Panc1 (cell line): ENCODE results near the gene KDM4F. TPM values are rescaled to one million over a fixed set of nuclear protein-coding genes. Genes with fewer than 3 reads are reported as not detected.
A peak's percentile ranks its signal among the peaks of the same experiment; 100 is the strongest.

Source experiments
- ATAC-seq: fragments of 200-7000 bp; cut with Tn5 transposase; 2 replicates; pipeline ENCODE4 v1.9.1; 2020; ENCODE audit warnings: mild to moderate bottlenecking, moderate library complexity
- BruUV-seq: library from RNA; stranded (reverse); fragments of 400-500 nt; replicated peaks from 2 replicates; lab custom pipeline; 2021; lab: Mats Ljungman, UMichigan
- CTCF ChIA-PET: fragments of 300-600 bp; sonication (Branson Sonifier 250); formaldehyde crosslinking; loops from one replicate; lab custom pipeline; 2022; ENCODE audit warnings: antibody characterized with exemption; lab: Charles Lee
- POLR2A ChIA-PET: fragments of 300-600 bp; sonication (Branson Sonifier 250); formaldehyde crosslinking; loops from one replicate; lab custom pipeline; 2022; ENCODE audit warnings: antibody characterized with exemption; lab: Charles Lee
- DNase-seq: peaks from one replicate; pipeline ENCODE4 v3.0.0-alpha.2; 2010; ENCODE audit warnings: low read depth, low spot score
- H3K27ac ChIP-seq: 2 replicates; pipeline ENCODE4 v1.5.1; 2011; ENCODE audit warnings: mild to moderate bottlenecking, low read length, inconsistent platforms
- H3K27me3 ChIP-seq: fragments of 200-500 bp; sonication (Bioruptor generic); 2 replicates; pipeline ENCODE4 v1.6.0; 2014; ENCODE audit warnings: low read length, inconsistent platforms; ENCODE audit not compliant: control insufficient read depth, insufficient read depth
- H3K36me3 ChIP-seq: fragments of 200-500 bp; sonication (Bioruptor generic); 2 replicates; pipeline ENCODE4 v1.5.1; 2014; ENCODE audit warnings: inconsistent platforms, mild to moderate bottlenecking, low read length, moderate library complexity; ENCODE audit not compliant: control insufficient read depth, insufficient read depth
- H3K4me1 ChIP-seq: 2 replicates; pipeline ENCODE4 v1.5.1; 2011; ENCODE audit warnings: inconsistent platforms, mild to moderate bottlenecking, low read length, moderate library complexity; ENCODE audit not compliant: control insufficient read depth, insufficient read depth
- H3K4me3 ChIP-seq, 2 experiments: 2 replicates each; pipeline ENCODE4 v1.5.1; 2011 to 2012; ENCODE audit warnings: low read depth in 2 of 2, low read length in 2 of 2, mild to moderate bottlenecking in 2 of 2, inconsistent platforms in 1 of 2, moderate library complexity in 1 of 2
- H3K9me3 ChIP-seq: fragments of 200-500 bp; sonication (Bioruptor generic); 2 replicates; pipeline ENCODE4 v1.5.1; 2014; ENCODE audit warnings: low read depth, mild to moderate bottlenecking, inconsistent platforms, low read length, moderate library complexity; ENCODE audit not compliant: control insufficient read depth, insufficient read depth
- POLR2AphosphoS5 ChIP-seq: IDR thresholded peaks from 2 replicates; pipeline ENCODE4 v1.6.1; 2012; ENCODE audit warnings: mild to moderate bottlenecking, low read depth, low read length, moderate library complexity
- SIN3A ChIP-seq: IDR thresholded peaks from 2 replicates; pipeline ENCODE4 v1.6.1; 2012; ENCODE audit warnings: low read depth, mild to moderate bottlenecking, low read length, moderate library complexity, borderline replicate concordance; ENCODE audit not compliant: insufficient read depth
- TCF7L2 ChIP-seq: IDR thresholded peaks from 2 replicates; pipeline ENCODE4 v1.6.1; 2011; ENCODE audit warnings: mild to moderate bottlenecking, low read depth, low read length, inconsistent platforms
- in situ Hi-C: cut with HindIII; loops from 2 replicates; pipeline ENCODE4 v1.10.0; 2016; ENCODE audit warnings: low sequenced_read_pairs, low pct_unique_long_range_greater_than_20kb
- intact Hi-C: fragments of 100-400 bp; cut with micrococcal nuclease; formaldehyde crosslinking; loops from one replicate; pipeline ENCODE4 v1.10.0; 2022; ENCODE audit not compliant: unreplicated experiment
- total RNA-seq: library from RNA; stranded (reverse); gene quantifications from one replicate; pipeline ENCODE4 v1.2.1, GENCODE V29; 2021; ENCODE audit not compliant: unreplicated experiment
- TF ChIP-seq, protein P1 (sequence below), 2 experiments: IDR thresholded peaks; 2 replicates each; pipeline ENCODE4 v1.6.1; 2011 to 2012; ENCODE audit warnings: low read depth in 2 of 2, control low read depth in 1 of 2, low read length in 1 of 2, mild to moderate bottlenecking in 1 of 2, moderate library complexity in 1 of 2; ENCODE audit not compliant: insufficient read depth in 1 of 2
- TF ChIP-seq, protein P2 (sequence below): fragments of 450-650 bp; IDR thresholded peaks from 2 replicates; pipeline ENCODE4 v1.5.1; 2017; ENCODE audit warnings: mild to moderate bottlenecking

KDM4F gene
- total RNA-seq, 1 experiment from 2014 or later = not detected

DNA sequence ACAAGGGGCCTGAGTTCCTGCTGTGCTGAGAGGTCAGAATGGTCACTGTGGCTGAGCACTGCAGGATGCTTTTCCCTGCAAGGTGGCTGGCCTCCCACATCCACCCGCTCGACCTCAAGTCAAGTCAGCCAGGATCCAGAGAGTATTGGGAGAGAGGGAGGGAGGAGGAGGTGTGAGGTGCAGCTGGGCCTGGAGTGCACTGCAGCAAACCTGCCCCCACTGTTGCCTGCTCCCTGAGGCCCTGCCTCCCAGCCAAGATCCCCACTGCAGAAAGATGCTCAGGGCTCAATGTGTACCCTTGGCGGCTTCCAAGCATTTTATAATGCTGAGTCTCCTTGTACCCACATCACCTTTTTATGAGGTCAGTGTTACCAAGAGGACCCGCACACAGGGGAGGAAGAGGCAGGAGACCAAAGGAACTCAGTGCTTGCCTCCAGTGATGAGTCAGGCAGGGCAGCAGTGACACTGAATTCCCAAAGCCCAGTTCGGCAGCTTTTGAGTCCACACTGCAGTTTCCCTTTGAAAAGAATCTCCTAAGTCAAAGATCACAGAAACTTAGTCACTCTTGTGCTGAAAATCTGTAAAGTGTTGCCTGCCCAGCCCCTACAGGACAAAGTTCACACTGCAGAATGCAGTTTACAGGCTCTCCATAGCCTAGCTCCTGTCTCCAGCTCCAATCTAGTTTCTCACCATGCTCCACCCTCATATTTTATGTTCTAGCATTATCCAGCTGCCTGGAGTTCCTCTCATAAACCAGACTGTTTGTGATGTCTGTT is 43.5 kb downstream of the KDM4F start:
- intact Hi-C loops (no loop called here), in situ Hi-C loops (no loop called here)
- ChIA-PET POLR2A (interaction anchor here (0.5 to 0.6 kb wide), 2 partner anchors 9 to 976 kb away, joined by 9 to 13 read pairs; no protein-coding TSS in a partner anchor), CTCF (interaction anchor here (1.0 kb wide), 1 partner anchor 10 kb away, joined by 5 read pairs; no protein-coding TSS in a partner anchor)
- BruUV-seq = no TSS peak
- Histone ChIP-seq H3K4me1 (peaks cover 22% of the 10 kb centered on the region), H3K27ac (no peak overlapping the region), H3K4me3 (no peak overlapping the region), H3K36me3 (no peaks in the 10 kb centered on the region), H3K9me3 (no peaks in the 10 kb centered on the region), H3K27me3 (no peaks in the 10 kb centered on the region)
- TF ChIP-seq TCF7L2 (0 out of 2 replicates have a peak, but pooled peaks have one; percentile 30), POLR2AphosphoS5 (no peak), SIN3A (no peak)
- TF ChIP-seq, protein P1, sequence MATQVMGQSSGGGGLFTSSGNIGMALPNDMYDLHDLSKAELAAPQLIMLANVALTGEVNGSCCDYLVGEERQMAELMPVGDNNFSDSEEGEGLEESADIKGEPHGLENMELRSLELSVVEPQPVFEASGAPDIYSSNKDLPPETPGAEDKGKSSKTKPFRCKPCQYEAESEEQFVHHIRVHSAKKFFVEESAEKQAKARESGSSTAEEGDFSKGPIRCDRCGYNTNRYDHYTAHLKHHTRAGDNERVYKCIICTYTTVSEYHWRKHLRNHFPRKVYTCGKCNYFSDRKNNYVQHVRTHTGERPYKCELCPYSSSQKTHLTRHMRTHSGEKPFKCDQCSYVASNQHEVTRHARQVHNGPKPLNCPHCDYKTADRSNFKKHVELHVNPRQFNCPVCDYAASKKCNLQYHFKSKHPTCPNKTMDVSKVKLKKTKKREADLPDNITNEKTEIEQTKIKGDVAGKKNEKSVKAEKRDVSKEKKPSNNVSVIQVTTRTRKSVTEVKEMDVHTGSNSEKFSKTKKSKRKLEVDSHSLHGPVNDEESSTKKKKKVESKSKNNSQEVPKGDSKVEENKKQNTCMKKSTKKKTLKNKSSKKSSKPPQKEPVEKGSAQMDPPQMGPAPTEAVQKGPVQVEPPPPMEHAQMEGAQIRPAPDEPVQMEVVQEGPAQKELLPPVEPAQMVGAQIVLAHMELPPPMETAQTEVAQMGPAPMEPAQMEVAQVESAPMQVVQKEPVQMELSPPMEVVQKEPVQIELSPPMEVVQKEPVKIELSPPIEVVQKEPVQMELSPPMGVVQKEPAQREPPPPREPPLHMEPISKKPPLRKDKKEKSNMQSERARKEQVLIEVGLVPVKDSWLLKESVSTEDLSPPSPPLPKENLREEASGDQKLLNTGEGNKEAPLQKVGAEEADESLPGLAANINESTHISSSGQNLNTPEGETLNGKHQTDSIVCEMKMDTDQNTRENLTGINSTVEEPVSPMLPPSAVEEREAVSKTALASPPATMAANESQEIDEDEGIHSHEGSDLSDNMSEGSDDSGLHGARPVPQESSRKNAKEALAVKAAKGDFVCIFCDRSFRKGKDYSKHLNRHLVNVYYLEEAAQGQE (IDR thresholded peaks at IDR 0.05; ENCODE audit: insufficient read depth in 1 of 2, low read depth in 2 of 2, low read length in 1 of 2) = no peak
- TF ChIP-seq, protein P2, sequence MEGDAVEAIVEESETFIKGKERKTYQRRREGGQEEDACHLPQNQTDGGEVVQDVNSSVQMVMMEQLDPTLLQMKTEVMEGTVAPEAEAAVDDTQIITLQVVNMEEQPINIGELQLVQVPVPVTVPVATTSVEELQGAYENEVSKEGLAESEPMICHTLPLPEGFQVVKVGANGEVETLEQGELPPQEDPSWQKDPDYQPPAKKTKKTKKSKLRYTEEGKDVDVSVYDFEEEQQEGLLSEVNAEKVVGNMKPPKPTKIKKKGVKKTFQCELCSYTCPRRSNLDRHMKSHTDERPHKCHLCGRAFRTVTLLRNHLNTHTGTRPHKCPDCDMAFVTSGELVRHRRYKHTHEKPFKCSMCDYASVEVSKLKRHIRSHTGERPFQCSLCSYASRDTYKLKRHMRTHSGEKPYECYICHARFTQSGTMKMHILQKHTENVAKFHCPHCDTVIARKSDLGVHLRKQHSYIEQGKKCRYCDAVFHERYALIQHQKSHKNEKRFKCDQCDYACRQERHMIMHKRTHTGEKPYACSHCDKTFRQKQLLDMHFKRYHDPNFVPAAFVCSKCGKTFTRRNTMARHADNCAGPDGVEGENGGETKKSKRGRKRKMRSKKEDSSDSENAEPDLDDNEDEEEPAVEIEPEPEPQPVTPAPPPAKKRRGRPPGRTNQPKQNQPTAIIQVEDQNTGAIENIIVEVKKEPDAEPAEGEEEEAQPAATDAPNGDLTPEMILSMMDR = peak; percentile 74
- no peak for ATAC-seq
- DNase-seq = peak; percentile 61

DNA sequence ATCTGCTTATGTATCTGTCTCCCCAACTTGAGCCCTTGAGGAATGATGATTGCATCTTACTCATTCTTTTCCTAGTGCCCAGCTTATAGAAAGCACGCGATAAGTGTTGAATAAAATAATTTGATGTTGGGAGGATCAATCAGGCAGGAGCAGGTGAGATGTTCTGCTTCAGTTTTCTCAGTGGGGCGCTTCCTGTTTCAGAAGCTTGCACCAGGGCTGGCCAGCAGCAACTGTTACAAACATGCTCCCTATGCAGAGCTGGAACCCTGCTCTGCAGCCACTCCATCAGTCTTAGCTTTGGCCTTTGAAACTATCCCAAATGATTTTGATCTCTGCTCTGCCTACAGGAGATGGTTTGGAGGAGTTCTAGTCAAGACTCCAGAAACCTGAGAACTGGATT is 44.3 kb downstream of the KDM4F start:
- POLR2A ChIA-PET = interaction anchor here (0.5 to 0.6 kb wide), 2 partner anchors 8 to 1354 kb away, joined by 9 to 11 read pairs; no protein-coding TSS in a partner anchor
- Histone ChIP-seq H3K27me3 (no peaks in the 10 kb centered on the region), H3K4me1 (peaks cover 22% of the 10 kb centered on the region), H3K4me3 (no peak overlapping the region), H3K27ac (no peak overlapping the region), H3K36me3 (no peaks in the 10 kb centered on the region), H3K9me3 (no peaks in the 10 kb centered on the region)
- TF ChIP-seq POLR2AphosphoS5 = no peak
- TF ChIP-seq, protein P1 (IDR thresholded peaks at IDR 0.05; ENCODE audit: insufficient read depth in 1 of 2, low read depth in 2 of 2, low read length in 1 of 2) = no peak
- TF ChIP-seq, protein P2 = no peak
- TF ChIP-seq SIN3A = no peak
- TF ChIP-seq TCF7L2 = no peak
- intact Hi-C loops (no loop called here), in situ Hi-C loops (no loop called here)
- DNase-seq (no peak), ATAC-seq (no peak)
- CTCF ChIA-PET = interaction anchor here (0.6 to 1.0 kb wide), 2 partner anchors 9 to 730 kb away, joined by 3 to 5 read pairs; no protein-coding TSS in a partner anchor
- no TSS peak for BruUV-seq
